Hepatocyte (in vitro differentiated cells): ENCODE measurements around the gene HSF5.

Experiments
- EZH2 ChIP-seq: fragments of 200-600 bp; sonication (generic); IDR thresholded peaks from 2 replicates; pipeline ENCODE4 v1.6.1; 2016; ENCODE audit warnings: antibody characterized with exemption, mild to moderate bottlenecking, borderline replicate concordance
- EZH2phosphoT487 ChIP-seq: fragments of 200-600 bp; sonication (generic); IDR thresholded peaks from one replicate; pipeline ENCODE4 v1.6.1; 2018; ENCODE audit warnings: antibody characterized with exemption, mild to moderate bottlenecking, low read depth, moderate library complexity; ENCODE audit not compliant: unreplicated experiment, severe bottlenecking
- TF ChIP-seq, protein P1 (sequence below): fragments of 200-600 bp; sonication (generic); IDR thresholded peaks from 2 replicates; pipeline ENCODE4 v1.5.1; 2016; ENCODE audit warnings: antibody characterized with exemption, mild to moderate bottlenecking; ENCODE audit not compliant: poor library complexity

GRCh38 chr17:58402047-58402446, 86.2 kb downstream of the HSF5 start:
- TF ChIP-seq, protein P1, sequence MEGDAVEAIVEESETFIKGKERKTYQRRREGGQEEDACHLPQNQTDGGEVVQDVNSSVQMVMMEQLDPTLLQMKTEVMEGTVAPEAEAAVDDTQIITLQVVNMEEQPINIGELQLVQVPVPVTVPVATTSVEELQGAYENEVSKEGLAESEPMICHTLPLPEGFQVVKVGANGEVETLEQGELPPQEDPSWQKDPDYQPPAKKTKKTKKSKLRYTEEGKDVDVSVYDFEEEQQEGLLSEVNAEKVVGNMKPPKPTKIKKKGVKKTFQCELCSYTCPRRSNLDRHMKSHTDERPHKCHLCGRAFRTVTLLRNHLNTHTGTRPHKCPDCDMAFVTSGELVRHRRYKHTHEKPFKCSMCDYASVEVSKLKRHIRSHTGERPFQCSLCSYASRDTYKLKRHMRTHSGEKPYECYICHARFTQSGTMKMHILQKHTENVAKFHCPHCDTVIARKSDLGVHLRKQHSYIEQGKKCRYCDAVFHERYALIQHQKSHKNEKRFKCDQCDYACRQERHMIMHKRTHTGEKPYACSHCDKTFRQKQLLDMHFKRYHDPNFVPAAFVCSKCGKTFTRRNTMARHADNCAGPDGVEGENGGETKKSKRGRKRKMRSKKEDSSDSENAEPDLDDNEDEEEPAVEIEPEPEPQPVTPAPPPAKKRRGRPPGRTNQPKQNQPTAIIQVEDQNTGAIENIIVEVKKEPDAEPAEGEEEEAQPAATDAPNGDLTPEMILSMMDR, result no peak
- TF ChIP-seq EZH2, result no peak
- TF ChIP-seq EZH2phosphoT487, result no peak
